Neuronal stem cell (in vitro differentiated cells): ENCODE results near the gene PHF1.
A peak's percentile ranks its signal among the peaks of the same experiment; 100 is the strongest.

Experiments used
- DNase-seq: peaks from one replicate; pipeline ENCODE4 v3.0.0-alpha.2; 2013; ENCODE audit warnings: low spot score
- H2AFZ ChIP-seq: one replicate; pipeline ENCODE4 v1.6.1; 2013; ENCODE audit warnings: mild to moderate bottlenecking, low read length, inconsistent platforms
- H2AK5ac ChIP-seq: 2 replicates; pipeline ENCODE4 v1.6.1; 2013; ENCODE audit warnings: low read depth, mild to moderate bottlenecking, inconsistent platforms, low read length, moderate library complexity, mixed read lengths
- H2BK120ac ChIP-seq: 2 replicates; pipeline ENCODE4 v1.6.1; 2013; ENCODE audit warnings: low read depth, mild to moderate bottlenecking, inconsistent platforms, low read length, moderate library complexity, mixed read lengths
- H2BK12ac ChIP-seq: one replicate; pipeline ENCODE4 v1.6.1; 2013; ENCODE audit warnings: low read length, inconsistent platforms
- H2BK15ac ChIP-seq: 2 replicates; pipeline ENCODE4 v1.6.1; 2013; ENCODE audit warnings: mild to moderate bottlenecking, low read length, inconsistent platforms, mixed read lengths
- H2BK5ac ChIP-seq: one replicate; pipeline ENCODE4 v1.6.1; 2013; ENCODE audit warnings: inconsistent platforms, mild to moderate bottlenecking, low read length, moderate library complexity
- H3K14ac ChIP-seq: one replicate; pipeline ENCODE4 v1.6.1; 2013; ENCODE audit warnings: low read length, inconsistent platforms
- H3K18ac ChIP-seq: 2 replicates; pipeline ENCODE4 v1.6.1; 2013; ENCODE audit warnings: low read length, inconsistent platforms
- H3K23ac ChIP-seq: 2 replicates; pipeline ENCODE4 v1.6.1; 2013; ENCODE audit warnings: low read depth, mild to moderate bottlenecking, mixed read lengths, low read length, inconsistent platforms; ENCODE audit not compliant: poor library complexity
- H3K27ac ChIP-seq: replicated peaks from 3 replicates; pipeline ENCODE4 v1.5.1; 2013; ENCODE audit warnings: low read length, inconsistent platforms
- H3K27me3 ChIP-seq, 3 experiments: 2 replicates each; pipeline ENCODE4 v1.6.1; 2013; ENCODE audit warnings: low read length in 3 of 3, mild to moderate bottlenecking in 2 of 3, inconsistent platforms in 1 of 3, low read depth in 1 of 3, mixed read lengths in 1 of 3, moderate library complexity in 1 of 3; ENCODE audit not compliant: control insufficient read depth in 3 of 3, insufficient read depth in 3 of 3
- H3K36me3 ChIP-seq, 2 donors: replicated peaks in 1 of 2; 2 replicates each; pipeline ENCODE4 v1.6.1; 2013; ENCODE audit warnings: low read length in 2 of 2; ENCODE audit not compliant: control insufficient read depth in 2 of 2, insufficient read depth in 2 of 2
- H3K4ac ChIP-seq: 2 replicates; pipeline ENCODE4 v1.6.1; 2013; ENCODE audit warnings: inconsistent platforms, mild to moderate bottlenecking, low read length, moderate library complexity
- H3K4me1 ChIP-seq, 2 donors: 1 replicate in 1 of 2; 2 replicates in 1 of 2; pipeline ENCODE4 v1.6.1; 2013; ENCODE audit warnings: low read length in 2 of 2, low read depth in 1 of 2; ENCODE audit not compliant: control insufficient read depth in 2 of 2, insufficient read depth in 1 of 2
- H3K4me2 ChIP-seq: one replicate; pipeline ENCODE4 v1.6.1; 2013; ENCODE audit warnings: mild to moderate bottlenecking, low read length, inconsistent platforms; ENCODE audit not compliant: insufficient read depth, poor library complexity, severe bottlenecking
- H3K4me3 ChIP-seq, 2 donors: 2 replicates each; pipeline ENCODE4 v1.5.1; 2013; ENCODE audit warnings: low read length in 2 of 2, mild to moderate bottlenecking in 2 of 2, inconsistent platforms in 1 of 2, moderate library complexity in 1 of 2
- H3K79me1 ChIP-seq: one replicate; pipeline ENCODE4 v1.6.1; 2013; ENCODE audit warnings: low read depth, mild to moderate bottlenecking, inconsistent platforms, low read length, moderate library complexity
- H3K9ac ChIP-seq: one replicate; pipeline ENCODE4 v1.6.1; 2013; ENCODE audit warnings: mild to moderate bottlenecking, low read depth, low read length, inconsistent platforms; ENCODE audit not compliant: poor library complexity
- H3K9me3 ChIP-seq, 2 donors: replicated peaks in 1 of 2; 2 replicates each; pipeline versions ENCODE3 to v1.6.1; 2013; ENCODE audit warnings: low read length in 2 of 2, mild to moderate bottlenecking in 2 of 2, inconsistent platforms in 1 of 2, low read depth in 1 of 2, mixed read lengths in 1 of 2, moderate library complexity in 1 of 2; ENCODE audit not compliant: control insufficient read depth in 2 of 2, insufficient read depth in 1 of 2
- H4K8ac ChIP-seq: one replicate; pipeline ENCODE4 v1.6.1; 2013; ENCODE audit warnings: low read depth, mild to moderate bottlenecking, inconsistent platforms, low read length, moderate library complexity
- H4K91ac ChIP-seq: one replicate; pipeline ENCODE4 v1.6.1; 2013; ENCODE audit warnings: low read length, low read depth, mild to moderate bottlenecking, inconsistent platforms; ENCODE audit not compliant: poor library complexity
- WGBS, 2 donors: extraction: QIAGEN DNeasy Blood & Tissue Kit; methylation state at CpG; one replicate each; pipeline ENCODE4 v1.1.7; 2013; ENCODE audit warnings: missing lambda C conversion rate in 2 of 2, mixed read lengths in 1 of 2; ENCODE audit not compliant: insufficient read length in 2 of 2, insufficient replicate concordance in 1 of 2; ENCODE audit errors: extremely low coverage in 2 of 2; 5-methylcytosine and 5-hydroxymethylcytosine counted together

The PHF1 gene

GRCh38 chr6:33431880-33432541, 21.2 kb downstream of the PHF1 start:
- DNase-seq: no peak

GRCh38 chr6:33432546-33432945, 21.7 kb downstream of the PHF1 start:
- no peak overlapping the region for H4K91ac ChIP-seq
- no peak overlapping the region for H2AFZ ChIP-seq
- H3K4me3 ChIP-seq: peak overlapping the region in 1 of 2 donors; percentile 82
- peaks cover 45 to 53% of the 10 kb centered on the region in 2 donors for H3K4me1 ChIP-seq
- H3K79me1 ChIP-seq: peaks cover 18% of the 10 kb centered on the region
- H4K8ac ChIP-seq: no peak overlapping the region
- no CpG with 5 or more reads among the region's 10 CpGs for WGBS, 2 donors
- peak overlapping the region; percentile 97 for H2AK5ac ChIP-seq
- no peak overlapping the region for H2BK12ac ChIP-seq
- peak overlapping the region; percentile 96 for H3K18ac ChIP-seq
- H3K27ac ChIP-seq: peak overlapping the region; percentile 96
- H3K4ac ChIP-seq: no peak overlapping the region
- H3K9ac ChIP-seq: peak overlapping the region; percentile 84
- H3K23ac ChIP-seq: no peak overlapping the region
- H2BK5ac ChIP-seq: peak overlapping the region; percentile 85
- no peaks in the 10 kb centered on the region for H3K9me3 ChIP-seq
- peak overlapping the region; percentile 75 for H3K4me2 ChIP-seq
- H3K36me3 ChIP-seq: peaks cover 25 to 52% of the 10 kb centered on the region in 2 donors
- no peak for DNase-seq
- H3K27me3 ChIP-seq: no peaks in the 10 kb centered on the region
- peak overlapping the region; percentile 84 for H2BK120ac ChIP-seq
- no peak overlapping the region for H3K14ac ChIP-seq
- peak overlapping the region; percentile 86 for H2BK15ac ChIP-seq

More at GRCh38 chr6:33431880-33432541, 21.2 kb downstream of the PHF1 start:
- WGBS, 2 donors: no CpG with 5 or more reads among the region's 12 CpGs
- Histone ChIP-seq H3K14ac (no peak overlapping the region), H3K4ac (no peak overlapping the region), H3K4me1 (peaks cover 48 to 58% of the 10 kb centered on the region in 2 donors), H3K4me2 (peak overlapping the region; percentile 75), H2BK12ac (no peak overlapping the region), H3K18ac (peak overlapping the region; percentile 96), H3K4me3 (peak overlapping the region; percentile 42 to 82), H3K9me3 (no peaks in the 10 kb centered on the region), H2BK15ac (peak overlapping the region; percentile 86), H4K8ac (no peak overlapping the region), H3K27ac (peak overlapping the region; percentile 96), H2AFZ (no peak overlapping the region), H3K23ac (no peak overlapping the region), H3K9ac (peak overlapping the region; percentile 84), H2BK5ac (peak overlapping the region; percentile 85), H4K91ac (no peak overlapping the region), H2BK120ac (peak overlapping the region; percentile 84), H2AK5ac (peak overlapping the region; percentile 97), H3K36me3 (peaks cover 21 to 47% of the 10 kb centered on the region in 2 donors), H3K27me3 (no peaks in the 10 kb centered on the region), H3K79me1 (peaks cover 19% of the 10 kb centered on the region)

- DNase-seq: no peak
- Histone ChIP-seq H3K27ac (peak overlapping the region; percentile 96), H3K9me3 (peaks cover 0 to under 1% of the 10 kb centered on the region in 2 donors), H3K4me1 (peaks cover 45 to 52% of the 10 kb centered on the region in 2 donors), H3K4me3 (peak overlapping the region in 1 of 2 donors; percentile 31), H4K91ac (no peak overlapping the region), H3K9ac (peak overlapping the region; percentile 50), H3K79me1 (peaks cover 19% of the 10 kb centered on the region), H3K27me3 (no peaks in the 10 kb centered on the region), H3K36me3 (peaks cover 29 to 57% of the 10 kb centered on the region in 2 donors), H2AK5ac (no peak overlapping the region), H3K18ac (peak overlapping the region; percentile 81), H2BK12ac (no peak overlapping the region), H3K14ac (no peak overlapping the region), H4K8ac (no peak overlapping the region), H3K4ac (no peak overlapping the region), H3K4me2 (peak overlapping the region; percentile 45), H2BK5ac (peak overlapping the region; percentile 85), H2BK15ac (peak overlapping the region; percentile 86), H2AFZ (no peak overlapping the region), H2BK120ac (no peak overlapping the region), H3K23ac (no peak overlapping the region)
- WGBS, 2 donors: no CpG with 5 or more reads among the region's 1 CpG
Measured at GRCh38 chr6:33433001-33433543, 22.3 kb downstream of the PHF1 start.

- Histone ChIP-seq H3K36me3 (peaks cover 35 to 63% of the 10 kb centered on the region in 2 donors), H2BK5ac (no peak overlapping the region), H3K4me2 (peak overlapping the region; percentile 45), H2AFZ (no peak overlapping the region), H3K27me3 (no peaks in the 10 kb centered on the region), H4K91ac (no peak overlapping the region), H4K8ac (no peak overlapping the region), H3K9ac (peak overlapping the region; percentile 50), H2BK120ac (no peak overlapping the region), H3K23ac (no peak overlapping the region), H2BK15ac (no peak overlapping the region), H2BK12ac (no peak overlapping the region), H2AK5ac (no peak overlapping the region), H3K9me3 (peaks cover 0 to 3% of the 10 kb centered on the region in 2 donors), H3K27ac (peak overlapping the region; percentile 96), H3K14ac (no peak overlapping the region), H3K18ac (peak overlapping the region; percentile 81), H3K4me1 (peaks cover 40 to 46% of the 10 kb centered on the region in 2 donors), H3K4ac (no peak overlapping the region), H3K4me3 (peak overlapping the region in 1 of 2 donors; percentile 44), H3K79me1 (peaks cover 15% of the 10 kb centered on the region)
- no peak for DNase-seq
- no CpG with 5 or more reads among the region's 17 CpGs for WGBS, 2 donors
Measured at GRCh38 chr6:33433544-33434191, 22.9 kb downstream of the PHF1 start.
